Measurements from ENCODE around the gene GFER.
"Not testable (repeated sequence)": the region's sequence is repeated elsewhere in the genome, so short reads cannot be mapped to it uniquely, and the experiment has no call there.

Gene GFER

DNA sequence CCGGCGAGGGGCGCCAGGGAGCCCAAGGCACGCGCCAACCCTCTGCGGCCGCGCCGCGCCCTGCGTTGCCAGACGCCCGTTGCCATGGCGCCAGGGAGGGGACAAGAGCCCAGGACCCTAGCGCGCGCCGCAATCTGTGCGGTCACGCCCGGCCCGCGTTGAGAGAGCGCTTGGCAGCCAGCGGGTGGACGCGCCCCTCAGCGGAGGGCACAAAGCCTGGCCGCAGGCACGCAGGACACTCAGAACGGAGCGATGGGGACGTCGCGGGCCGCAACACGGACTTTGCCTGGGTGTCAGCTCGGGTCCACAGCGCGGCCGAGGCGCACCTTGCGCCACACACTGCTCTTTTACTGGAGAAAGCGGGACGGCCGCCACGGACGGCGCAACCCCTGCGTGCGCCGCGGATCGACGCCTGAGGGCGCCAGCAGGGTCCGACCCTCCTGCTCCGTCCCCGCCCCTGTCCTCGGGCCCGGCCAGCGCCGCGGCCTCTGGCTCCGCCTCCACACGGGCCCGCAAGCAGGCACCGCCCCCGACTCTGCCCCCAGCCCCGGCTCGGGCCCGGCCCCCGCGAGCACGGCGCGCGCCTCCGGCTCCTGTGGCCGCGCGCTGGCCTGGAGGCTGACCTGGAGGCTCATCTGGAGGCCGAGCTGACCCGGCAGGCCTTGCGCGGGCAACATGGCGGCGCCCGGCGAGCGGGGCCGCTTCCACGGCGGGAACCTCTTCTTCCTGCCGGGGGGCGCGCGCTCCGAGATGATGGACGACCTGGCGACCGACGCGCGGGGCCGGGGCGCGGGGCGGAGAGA is at the start of gene GFER:
Gene GFER, plus strand, starts transcription at position 650 of the 803 bp plus-strand sequence. Its CDS starts 26 bp downstream, at position 676.
- DNase-seq = peak; percentile 89

DNA sequence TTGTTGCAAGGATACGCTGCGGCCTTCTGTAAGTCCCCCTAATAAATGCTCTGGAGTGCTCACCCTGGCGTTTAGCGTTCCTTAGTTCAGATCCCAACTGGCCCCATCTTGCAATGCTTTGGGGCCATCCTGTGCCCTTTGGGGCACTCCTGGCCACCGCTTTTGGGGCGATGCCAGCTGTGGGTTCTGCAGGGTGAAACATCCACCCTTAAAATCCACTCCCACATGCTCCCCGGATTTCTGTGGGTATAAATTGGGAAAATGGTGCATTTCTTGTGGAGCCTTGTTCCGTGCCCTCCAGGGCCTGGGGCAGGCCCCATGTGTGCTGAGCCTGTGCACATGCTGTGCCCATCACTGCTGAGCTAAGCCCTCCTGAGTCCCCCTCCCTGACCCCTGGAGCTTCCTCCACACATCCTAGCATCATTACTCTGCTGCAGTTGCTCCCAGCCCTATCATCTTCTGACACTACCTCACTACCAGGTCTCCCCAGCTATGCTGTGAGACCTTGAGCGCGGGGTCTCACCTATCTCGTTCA is 47.0 kb upstream of the GFER start:
- no peak for DNase-seq

DNA sequence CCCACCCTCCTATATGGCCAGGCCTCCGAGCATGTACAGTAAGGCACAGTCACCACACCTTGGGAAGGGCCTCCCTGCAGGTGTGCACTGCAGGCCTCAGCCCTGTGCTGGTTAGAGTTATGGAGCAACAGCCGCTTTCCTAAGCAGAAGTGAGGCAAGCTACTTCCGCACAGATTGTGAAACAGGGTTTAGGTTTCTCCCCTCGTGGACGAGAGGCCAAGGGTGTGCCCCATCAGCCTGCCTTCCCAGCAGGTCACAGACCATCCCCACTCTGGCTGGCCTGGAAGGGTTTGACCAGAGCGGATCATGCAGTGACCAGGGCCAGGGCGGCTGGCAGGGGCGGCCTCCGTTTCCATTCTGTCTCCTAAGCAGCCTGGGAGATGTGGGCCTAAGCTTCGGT is 45.7 kb upstream of the GFER start:
- DNase-seq = peak; percentile 55

DNA sequence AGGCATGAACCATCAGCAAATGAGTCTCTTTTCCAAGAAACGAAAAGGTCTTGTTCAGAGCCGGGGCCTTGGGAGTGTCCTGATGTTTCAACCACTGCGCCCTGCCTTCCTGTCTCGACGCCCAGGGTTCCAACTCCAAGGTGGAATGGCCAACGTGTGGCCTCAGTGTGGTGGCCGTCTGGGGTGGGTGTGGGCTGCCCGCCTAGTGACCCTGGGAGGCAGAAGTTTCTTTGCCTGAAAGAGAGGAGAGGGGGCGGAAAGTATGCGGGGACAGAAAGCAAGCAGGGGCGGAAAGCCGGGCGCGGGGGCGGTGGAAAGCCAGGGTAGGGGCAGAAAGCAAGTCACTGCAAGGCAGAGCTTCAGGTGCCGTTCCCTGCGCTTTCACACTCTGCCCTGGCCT is 45.1 kb upstream of the GFER start:
- no peak for DNase-seq

DNA sequence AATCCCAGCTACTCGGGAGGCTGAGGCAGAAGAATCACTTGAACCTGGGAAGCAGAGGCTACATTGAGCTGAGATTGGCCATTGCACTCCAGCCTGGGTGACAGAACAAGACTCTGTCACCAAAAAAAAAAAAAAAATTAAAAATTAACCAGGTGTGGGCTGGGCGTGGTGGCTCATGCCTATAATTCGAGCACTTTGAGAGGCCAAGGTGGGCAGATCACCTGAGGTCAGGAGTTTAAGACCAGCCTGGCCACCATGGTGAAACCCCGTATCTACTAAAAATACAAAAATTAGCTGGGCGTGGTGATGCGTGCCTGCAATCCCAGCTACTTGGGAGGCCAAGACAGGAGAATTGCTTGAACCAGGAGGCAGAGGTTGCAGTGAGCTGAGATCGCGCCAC is 44.2 kb upstream of the GFER start:
- not testable (repeated sequence) for DNase-seq

DNA sequence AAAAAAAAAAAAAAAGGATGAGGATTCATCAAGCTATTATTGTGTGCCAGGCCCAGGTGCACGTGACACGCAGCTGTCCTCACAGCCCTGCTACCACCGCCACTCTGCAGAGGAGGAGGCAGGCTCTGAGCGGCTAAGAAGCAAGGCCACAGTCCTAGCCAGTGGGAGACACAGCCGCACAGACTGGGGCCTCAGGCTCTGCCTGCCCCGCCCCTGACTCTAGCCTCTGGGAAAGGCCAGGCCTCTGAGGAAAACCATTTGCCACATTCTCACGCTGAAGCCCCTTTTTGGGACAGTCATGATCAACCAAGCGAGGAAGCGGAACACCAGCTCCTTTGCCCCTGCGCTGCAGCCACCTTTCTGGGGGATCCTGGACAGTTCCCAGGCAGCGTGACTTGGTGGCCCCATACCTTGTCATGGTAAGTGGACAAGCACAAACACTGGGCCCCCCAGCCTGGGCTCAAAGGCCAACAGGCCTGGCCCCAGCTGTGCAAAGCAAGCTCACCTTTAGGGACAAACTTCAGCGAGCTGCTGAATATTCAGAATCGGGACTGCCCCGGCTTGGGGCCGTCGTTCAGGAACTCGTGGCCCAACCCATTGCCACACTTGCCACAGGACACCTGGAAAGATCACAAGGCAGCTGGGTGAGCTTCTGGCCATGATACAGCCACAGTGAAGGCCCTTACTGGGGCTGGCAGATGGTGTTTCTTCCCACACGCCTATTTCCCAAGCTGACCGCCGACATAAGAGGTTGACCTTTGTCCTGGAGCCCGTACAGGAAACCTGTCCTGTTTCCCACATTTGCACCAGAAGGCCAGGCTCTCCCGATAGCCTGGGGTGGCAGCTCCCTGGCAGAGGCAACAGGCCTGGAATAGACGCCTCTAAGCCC is 43.5 kb upstream of the GFER start:
- DNase-seq = no peak

DNA sequence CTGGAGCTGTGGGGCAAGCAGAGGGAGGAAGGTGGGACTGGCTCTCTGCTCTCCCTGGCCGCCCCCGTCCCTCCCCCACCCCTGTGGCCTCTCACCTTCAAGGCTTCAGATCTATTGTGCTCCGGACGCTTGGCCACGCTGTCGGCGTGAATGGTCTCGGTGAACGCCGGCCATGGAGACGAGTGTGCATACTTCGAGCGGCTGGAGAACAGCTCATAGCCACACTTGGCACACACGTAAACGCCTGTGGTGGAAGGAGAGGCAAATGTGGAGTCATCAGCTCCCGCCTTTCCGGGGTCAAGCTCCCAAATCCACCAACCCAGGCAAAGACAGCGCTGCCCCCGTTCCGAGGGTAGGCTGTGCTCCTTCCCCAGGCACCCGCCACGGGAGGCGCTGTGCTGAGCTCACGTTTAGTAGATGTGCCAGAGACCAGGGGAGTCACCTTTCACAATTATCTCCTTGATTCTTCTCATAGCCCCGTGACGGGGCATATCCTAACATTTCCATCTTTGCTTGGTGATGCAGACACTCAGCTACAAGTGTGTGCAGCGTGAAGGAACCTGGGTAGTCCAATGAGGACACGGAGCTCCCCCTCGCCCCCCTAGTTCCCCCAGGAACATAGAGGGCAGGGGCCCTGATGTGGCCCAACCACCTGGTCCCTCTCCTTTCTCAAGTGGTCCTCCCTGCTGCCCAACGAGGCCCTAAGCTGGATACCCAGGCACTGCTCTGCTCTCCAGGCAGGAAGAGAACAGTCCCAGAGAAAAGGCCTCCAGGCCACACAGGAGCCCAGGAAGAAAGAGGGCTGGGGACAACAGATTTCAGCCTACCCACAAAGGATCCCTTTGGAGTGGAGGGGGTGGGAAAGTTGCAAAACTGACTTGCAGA is 42.6 kb upstream of the GFER start:
- no peak for DNase-seq

DNA sequence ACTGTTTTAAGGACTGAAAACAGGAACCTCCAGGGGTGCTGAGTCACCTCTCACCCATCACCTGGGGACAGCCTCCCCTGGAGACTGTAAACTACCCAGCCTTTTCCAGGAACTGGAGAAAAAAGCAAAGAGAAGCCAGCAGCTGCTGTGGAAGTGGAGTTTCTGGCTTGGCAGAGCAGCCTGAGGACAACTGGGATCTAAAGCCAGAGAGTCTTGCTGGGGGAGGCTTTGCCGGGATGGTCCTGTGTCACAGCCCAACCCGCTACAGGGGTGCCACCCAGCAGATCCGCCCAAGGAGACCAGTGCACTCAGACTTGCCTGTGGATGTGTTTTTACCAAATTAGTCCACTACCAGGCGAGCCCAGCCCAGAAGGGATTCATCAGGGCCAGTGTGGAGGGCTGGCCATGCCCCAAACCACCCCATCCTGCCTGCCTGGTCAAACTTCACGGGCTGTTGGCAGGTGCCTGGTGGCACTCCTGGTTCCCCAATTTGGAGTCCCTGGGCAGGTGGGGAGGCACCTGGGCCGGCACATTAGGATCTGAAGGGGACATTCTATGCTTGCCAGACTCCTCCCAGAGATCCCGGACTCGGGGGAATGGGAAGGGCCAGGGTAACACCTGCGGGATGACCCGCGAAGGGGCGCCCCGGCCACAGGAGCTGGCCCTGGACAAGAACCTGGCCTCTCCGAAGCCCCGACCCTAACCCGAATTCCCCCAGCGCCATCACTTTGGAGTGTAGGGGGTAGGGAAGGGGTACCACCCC is 41.8 kb upstream of the GFER start:
- DNase-seq = peak; percentile 47

DNA sequence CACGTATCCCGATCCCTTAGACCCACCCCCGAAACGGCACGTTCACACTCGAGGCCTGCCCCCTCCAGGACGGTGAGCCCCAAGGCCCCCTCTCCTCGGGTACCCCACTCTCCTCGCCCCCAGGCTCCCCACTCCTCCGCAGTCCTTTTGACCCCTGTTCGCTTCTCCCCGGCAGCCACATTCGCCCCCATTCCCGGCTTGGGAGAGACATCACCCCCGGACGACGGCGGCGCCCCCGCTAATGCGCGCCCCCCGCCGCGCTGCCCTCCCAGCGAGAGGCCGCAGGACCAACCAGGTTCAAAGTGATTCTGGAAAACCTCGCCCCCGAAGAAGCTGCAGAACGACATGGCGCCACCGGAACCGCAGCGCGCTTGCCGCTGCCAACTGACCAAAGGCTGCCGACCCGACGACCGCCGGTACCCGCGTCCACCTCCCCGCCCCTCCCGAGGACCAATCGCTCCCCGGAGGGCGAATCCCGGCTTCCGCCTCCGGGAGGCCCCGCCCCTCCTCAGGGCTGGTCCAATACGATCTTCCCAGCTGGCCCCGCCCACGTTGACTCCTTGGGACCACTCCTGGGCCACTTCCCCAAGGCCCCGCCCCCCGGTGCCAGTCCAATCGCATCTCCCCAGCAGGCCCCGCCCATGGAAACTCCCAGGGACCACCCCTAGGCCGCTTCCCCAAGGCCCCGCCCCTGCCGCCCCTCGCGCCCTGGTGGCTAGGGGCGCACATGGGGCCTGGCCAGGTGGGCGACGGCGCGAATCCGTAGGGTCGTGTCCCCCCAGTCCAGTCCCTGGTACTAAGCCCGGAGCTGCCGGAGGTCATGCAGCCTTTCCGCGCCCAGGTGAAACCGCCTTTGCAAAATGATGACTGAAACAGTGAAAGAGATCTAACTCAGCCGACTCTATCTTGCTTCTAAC is 40.9 kb upstream of the GFER start, which contains the start of gene MSRB1:
Gene MSRB1, minus strand, starts transcription at position 390 of the 917 bp plus-strand sequence. Its CDS starts 43 bp downstream, at position 347.
- DNase-seq = peak; percentile 100

DNA sequence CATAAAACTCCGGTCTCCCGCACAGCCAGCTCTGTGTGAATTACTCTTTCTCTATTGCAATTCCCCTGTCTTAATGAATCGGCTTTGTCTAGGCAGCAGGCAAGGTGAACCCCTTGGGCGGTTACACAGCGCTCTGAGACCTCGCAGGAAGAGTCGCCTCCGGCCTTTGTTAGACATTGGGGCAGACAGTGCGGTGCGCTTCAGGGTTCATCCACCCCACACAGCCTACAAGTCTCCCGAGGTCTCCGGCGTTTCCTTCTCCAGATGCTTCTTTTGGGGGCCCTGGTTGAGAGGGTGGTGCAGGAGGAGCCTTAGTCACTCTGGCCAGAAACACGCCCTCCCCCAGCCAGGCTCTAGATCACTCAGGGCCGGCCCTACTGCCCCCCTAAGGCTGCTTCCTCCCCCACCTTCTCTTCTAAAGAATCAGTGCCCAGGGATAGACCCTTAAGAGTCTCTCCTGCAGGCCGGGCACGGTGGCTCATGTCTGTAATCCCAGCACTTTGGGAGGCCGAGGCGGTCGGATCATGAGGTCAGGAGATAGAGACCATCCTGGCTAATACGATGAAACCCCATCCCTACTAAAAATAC is 39.3 kb upstream of the GFER start:
- DNase-seq = no peak

DNA sequence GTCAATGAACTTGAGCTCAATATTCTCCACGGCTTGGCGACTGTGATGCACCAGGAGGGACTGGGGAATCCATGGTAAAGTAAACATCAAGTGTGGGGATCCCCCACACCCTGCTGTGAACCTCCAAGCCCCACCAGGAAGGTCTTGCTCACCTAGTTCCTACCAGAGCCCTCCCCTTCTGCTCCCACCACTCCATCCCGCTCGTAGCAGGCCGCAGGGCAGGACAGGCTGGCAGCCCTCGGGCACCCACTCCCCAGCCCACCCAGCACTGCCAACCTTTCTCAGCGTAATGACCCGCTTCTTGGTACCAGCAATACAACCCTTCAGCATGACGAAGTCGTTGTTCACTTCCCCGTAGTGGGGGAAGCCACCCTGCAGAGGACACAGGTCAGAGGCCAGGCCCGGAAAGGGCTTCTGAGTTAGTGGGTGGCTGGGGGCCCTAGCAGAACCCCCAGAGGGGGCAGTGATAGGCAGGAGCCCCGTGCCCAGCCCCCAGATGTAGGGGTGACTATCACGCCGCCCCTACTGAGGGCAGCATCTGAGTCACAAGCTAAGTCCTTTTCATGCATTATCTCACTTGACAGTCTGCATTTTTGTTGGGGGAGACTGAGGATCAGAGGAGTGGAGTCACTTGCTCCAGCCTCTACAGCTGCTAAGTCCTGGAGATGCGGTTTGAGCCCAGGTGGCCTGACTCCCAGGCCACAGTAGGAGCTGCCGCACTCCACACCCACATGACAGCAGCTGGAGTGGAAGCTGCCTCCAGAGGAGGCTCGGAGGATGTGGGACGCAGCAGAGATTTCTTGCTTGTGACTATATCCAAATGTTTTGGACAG is 38.2 kb upstream of the GFER start:
- no peak for DNase-seq

DNA sequence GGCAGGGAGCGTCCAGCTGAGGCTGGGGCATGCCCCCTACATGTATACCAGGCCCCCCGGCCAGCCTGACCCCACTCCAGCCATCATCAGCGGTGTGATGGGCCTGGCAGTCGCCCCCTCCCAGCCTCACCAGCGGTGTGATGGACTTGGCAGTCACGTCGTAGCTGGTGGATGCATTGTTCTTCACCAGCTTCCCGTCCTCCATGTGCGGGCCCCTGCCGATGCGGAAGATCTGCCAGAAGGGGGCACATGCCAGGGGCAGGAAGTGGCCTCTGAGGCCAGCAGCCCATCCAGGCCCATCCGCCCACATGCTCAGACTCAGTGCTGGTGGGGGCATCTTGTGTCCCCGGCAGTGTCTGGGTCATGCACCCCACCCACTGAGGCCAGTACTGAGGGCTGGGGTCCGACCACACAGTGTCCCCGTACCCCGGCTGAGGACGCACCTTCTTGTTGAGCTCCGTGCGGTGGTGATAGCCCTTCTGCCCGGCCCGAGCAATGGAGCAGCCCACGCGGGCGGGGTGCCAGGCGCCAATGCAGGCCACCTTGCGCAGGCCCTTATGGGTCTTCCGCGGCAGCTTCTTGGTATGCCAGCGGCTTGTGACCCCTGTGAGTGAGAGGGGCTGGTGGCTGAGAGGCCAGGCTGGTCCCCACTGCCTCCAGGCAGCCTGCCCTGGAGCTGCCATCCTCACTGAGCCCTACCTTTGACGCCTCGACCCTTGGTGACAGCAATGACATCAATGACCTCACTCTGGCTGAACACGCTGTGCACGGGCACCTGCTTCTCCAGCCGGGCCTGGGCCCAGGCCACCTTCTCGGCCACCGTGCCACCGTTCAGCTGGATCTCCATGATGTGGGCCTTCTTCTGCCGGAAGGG is 37.3 kb upstream of the GFER start:
- no peak for DNase-seq

DNA sequence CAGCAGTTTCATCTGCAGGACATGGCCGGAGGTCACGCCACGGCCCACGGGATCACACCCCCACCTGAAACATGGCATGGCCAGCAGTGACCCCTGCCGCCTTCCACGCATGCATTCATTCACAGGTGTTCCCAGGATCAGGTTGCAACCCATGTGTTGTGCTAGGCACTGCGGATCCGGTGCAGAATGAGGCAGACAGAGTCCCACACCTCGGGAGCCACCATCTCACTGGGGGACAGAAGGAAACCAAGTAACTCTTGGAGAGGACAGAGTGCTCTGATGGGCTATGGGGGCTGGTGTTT is 36.7 kb upstream of the GFER start:
- DNase-seq = no peak

DNA sequence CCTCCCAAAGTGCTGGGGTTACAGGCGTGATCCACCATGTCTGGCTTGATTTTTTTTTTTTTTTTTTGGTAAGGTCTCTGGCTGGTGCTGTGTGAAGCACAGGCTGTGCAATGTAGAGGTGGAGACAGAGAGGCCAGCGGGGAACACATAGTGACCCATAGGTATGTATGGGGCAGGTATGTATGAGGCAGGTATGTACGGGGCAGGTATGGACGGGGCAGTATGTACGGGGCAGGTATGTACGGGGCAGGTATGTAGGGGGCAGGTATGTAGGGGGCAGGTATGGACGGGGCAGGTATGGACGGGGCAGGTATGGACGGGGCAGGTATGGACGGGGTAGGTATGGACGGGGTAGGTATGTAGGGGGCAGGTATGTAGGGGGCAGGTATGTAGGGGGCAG is 34.5 kb upstream of the GFER start:
- no peak for DNase-seq

DNA sequence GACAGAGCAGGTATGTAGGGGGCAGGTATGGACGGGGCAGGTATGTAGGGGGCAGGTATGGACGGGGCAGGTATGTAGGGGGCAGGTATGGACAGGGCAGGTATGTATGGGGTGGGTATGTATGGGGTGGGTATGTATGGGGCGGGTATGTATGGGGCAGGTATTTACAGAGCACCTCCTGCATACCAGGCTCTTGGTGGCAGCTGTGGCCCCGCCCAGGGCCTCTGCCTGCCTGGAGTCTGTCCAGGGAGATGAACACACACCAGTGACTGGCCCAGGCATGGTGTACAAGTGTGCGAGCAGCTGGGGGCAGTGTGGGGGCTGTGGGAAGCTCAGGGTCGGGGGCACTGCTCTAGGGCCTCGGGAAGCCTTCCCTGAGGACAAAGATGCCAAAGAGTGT is 33.9 kb upstream of the GFER start:
- no peak for DNase-seq

DNA sequence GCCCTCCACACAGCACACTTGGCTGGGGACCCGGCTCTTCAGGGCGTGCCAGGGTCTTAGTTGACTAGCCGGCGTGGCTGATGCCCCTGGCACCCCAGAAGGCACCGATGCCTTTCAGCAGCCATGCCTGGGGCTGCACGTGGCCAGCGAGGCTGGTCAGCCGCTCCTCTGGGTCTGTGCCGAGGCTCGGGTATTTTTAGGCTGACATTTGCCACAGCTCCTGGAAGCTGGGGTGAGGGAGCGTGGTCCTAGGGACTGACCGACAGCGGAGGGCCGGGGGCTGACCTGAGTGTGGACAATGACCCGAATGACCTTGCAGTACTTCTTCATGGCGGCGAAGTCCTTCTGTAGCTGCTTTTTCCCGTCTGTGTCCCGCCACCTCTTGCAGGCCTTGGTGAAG is 33.4 kb upstream of the GFER start:
- no peak for DNase-seq

DNA sequence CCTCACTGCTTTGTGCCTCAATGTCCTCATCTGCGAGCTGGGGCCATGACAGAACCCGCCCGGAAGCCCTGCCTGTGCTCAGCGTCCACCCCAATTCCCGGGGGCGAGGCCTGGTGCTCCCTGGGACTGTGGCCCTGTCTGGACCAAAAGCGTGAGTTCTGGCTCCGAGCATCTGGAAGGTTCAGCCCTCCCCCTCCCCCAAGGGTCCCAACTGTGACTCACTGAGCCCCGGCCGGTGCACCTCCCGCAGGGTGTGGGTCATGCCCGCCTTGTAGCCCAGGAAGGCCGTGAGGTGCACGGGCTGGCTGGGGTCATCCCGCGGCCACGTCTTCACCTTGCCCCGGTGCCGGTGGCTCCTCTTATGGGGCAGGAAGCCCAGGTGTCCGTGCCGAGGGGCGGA is 30.3 kb upstream of the GFER start:
- no peak for DNase-seq

DNA sequence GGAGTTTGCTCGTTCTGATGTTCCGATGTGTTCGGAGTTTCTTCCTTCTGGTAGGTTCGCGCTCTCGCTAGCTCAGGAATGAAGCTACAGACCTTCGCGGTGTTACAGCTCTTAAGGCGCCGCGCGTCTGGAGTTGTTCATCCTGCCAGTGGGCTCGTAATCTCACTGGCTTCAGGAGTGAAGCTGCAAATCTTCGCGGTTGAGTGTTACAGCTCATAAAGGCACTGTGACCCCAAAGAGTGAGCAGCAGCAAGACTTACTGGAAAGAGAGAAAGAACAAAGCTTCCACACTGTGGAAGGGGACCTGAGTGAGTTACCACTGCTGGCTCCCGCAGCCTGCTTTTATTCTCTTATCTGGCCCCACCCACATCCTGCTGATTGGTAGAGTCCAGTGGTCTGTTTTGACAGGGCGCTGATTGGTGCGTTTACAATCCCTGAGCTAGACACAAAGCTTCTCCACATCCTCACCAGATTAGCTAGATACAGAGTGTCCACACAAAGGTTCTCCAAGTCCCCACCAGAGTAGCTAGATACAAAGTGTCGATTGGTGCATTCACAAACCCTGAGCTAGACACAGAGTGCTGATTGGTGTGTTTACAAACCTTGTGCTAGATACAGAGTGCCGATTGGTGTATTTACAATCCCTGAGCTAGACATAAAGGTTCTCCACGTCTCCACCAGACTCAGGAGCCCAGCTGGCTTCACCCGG is 26.4 kb upstream of the GFER start:
- not testable (repeated sequence) for DNase-seq
